Sigmoid colon (tissue), 7 donors: ENCODE data around the gene PLD1. TPM values are rescaled to one million over a fixed set of nuclear protein-coding genes. Genes with fewer than 3 reads are reported as not detected.
A peak's percentile ranks its signal among the peaks of the same experiment; 100 is the strongest.

Experiments
- DNase-seq: peaks from one replicate; pipeline ENCODE4 v3.0.0-alpha.2; 2019
- H3K27ac ChIP-seq, 4 donors: fragments of 200-600 bp; sonication (generic); one replicate each; pipeline ENCODE4 v1.5.1; 2016 to 2019; ENCODE audit warnings: mild to moderate bottlenecking in 1 of 4
- H3K27me3 ChIP-seq, 3 donors: fragments of 200-600 bp; sonication (generic); one replicate each; pipeline ENCODE4 v1.5.1; 2019; ENCODE audit warnings: mild to moderate bottlenecking in 1 of 3
- H3K36me3 ChIP-seq, 4 donors: fragments of 200-600 bp; sonication (generic); one replicate each; pipeline ENCODE4 v1.5.1; 2016 to 2019
- H3K4me1 ChIP-seq, 4 donors: fragments of 200-600 bp; sonication (generic); one replicate each; pipeline ENCODE4 v1.5.1; 2017 to 2019
- H3K4me3 ChIP-seq, 4 donors: fragments of 200-600 bp; sonication (generic); one replicate each; pipeline ENCODE4 v1.5.1; 2017 to 2019; ENCODE audit warnings: mild to moderate bottlenecking in 2 of 4, moderate library complexity in 1 of 4
- H3K9me3 ChIP-seq, 4 donors: fragments of 200-600 bp in 3 of 4; sonication (generic) in 3 of 4; one replicate each; pipeline versions ENCODE4 v1.5.1 to v1.6.1; 2013 to 2019
- EP300 ChIP-seq, 4 donors: sonication (generic); formaldehyde crosslinking; IDR thresholded peaks; one replicate each; pipeline ENCODE4 v1.6.1; 2017; ENCODE audit warnings: antibody characterized with exemption in 4 of 4
- POLR2A ChIP-seq, 2 donors: fragments of 450-650 bp; IDR thresholded peaks; one replicate each; pipeline ENCODE4 v1.6.1; 2016; ENCODE audit warnings: antibody characterized with exemption in 2 of 2, mild to moderate bottlenecking in 2 of 2, moderate library complexity in 2 of 2
- POLR2AphosphoS5 ChIP-seq, 4 donors: sonication (generic); formaldehyde crosslinking; IDR thresholded peaks; one replicate each; pipeline ENCODE4 v1.6.1; 2017; ENCODE audit warnings: antibody characterized with exemption in 4 of 4
- WGBS, 2 donors: extraction: QIAGEN DNeasy Blood & Tissue Kit; methylation state at CpG; one replicate each; pipeline ENCODE4 v1.1.7; 2013; 5-methylcytosine and 5-hydroxymethylcytosine counted together
- intact Hi-C: fragments of 100-400 bp; cut with DNase I; formaldehyde crosslinking; loops from one replicate; pipeline ENCODE4 v1.15.1; 2023
- polyA plus RNA-seq, 3 donors: library from polyadenylated mRNA; stranded (reverse); fragments of 200-250 nt; gene quantifications; one replicate each; pipeline ENCODE4 v1.2.3, GENCODE V29; 2013
- total RNA-seq, 4 donors: library from RNA; depleted of rRNA; stranded (reverse); fragments of >200 nt; gene quantifications; one replicate each; pipeline ENCODE4 v1.1.0, GENCODE V29; 2016
- TF ChIP-seq, protein P1 (sequence below), 4 experiments: fragments of 450-650 bp in 3 of 4; fragments of 200-600 bp in 1 of 4; IDR thresholded peaks; one replicate each; pipeline ENCODE4 v1.5.1; 2016 to 2019; ENCODE audit warnings: antibody characterized with exemption in 4 of 4, mild to moderate bottlenecking in 3 of 4, moderate library complexity in 2 of 4
- donor health status: healthy with polysubstance abuse.
- donor health status: Bipolar disorder and iron deficiency.
- donor health status: healthy.

PLD1 gene
- total and polyA plus RNA-seq, 7 donors = 8.6 to 24.3 (median 12.2) TPM

- Histone ChIP-seq H3K9me3 (no peaks in the 10 kb centered on the region), H3K36me3 (no peaks in the 10 kb centered on the region), H3K4me1 (peaks cover 0 to 35% (median 24%) of the 10 kb centered on the region in 4 donors), H3K27ac (peak overlapping the region; percentile 61 to 69 (median 66)), H3K27me3 (no peaks in the 10 kb centered on the region), H3K4me3 (peak overlapping the region in 1 of 4 donors; percentile 25)
- intact Hi-C loops = loop anchor here (10.0 kb wide), 1 partner anchor 497 kb away; no protein-coding TSS in a partner anchor
- TF ChIP-seq POLR2AphosphoS5 (IDR thresholded peaks at IDR 0.05) = no peak
- TF ChIP-seq, protein P1, sequence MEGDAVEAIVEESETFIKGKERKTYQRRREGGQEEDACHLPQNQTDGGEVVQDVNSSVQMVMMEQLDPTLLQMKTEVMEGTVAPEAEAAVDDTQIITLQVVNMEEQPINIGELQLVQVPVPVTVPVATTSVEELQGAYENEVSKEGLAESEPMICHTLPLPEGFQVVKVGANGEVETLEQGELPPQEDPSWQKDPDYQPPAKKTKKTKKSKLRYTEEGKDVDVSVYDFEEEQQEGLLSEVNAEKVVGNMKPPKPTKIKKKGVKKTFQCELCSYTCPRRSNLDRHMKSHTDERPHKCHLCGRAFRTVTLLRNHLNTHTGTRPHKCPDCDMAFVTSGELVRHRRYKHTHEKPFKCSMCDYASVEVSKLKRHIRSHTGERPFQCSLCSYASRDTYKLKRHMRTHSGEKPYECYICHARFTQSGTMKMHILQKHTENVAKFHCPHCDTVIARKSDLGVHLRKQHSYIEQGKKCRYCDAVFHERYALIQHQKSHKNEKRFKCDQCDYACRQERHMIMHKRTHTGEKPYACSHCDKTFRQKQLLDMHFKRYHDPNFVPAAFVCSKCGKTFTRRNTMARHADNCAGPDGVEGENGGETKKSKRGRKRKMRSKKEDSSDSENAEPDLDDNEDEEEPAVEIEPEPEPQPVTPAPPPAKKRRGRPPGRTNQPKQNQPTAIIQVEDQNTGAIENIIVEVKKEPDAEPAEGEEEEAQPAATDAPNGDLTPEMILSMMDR (IDR thresholded peaks at IDR 0.05) = no peak
- no peak for TF ChIP-seq EP300 (IDR thresholded peaks at IDR 0.05)
- no peak for DNase-seq
Observed at GRCh38 chr3:171837698-171838097, 27.4 kb upstream of the PLD1 start.

DNA sequence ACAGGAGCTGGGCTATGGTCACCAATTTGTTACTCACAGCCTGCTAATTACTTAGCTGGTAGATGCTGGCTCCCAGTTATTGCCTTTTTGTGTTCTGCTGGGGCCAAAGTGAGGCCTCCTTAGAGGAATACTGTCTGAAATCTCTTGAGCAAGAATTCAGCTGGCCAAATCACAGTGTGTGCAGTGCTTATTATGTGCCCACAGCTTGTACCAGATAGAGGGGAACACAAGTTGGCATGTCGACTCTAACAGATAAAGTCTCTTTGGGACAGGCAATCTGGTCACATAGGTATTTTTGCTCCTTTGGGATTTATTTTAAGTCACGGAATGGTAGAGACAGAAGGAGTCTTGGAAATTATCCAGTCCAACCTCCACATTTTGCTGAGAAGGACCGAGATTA is 26.6 kb upstream of the PLD1 start:
- H3K27me3 ChIP-seq = no peaks in the 10 kb centered on the region
- no peak for DNase-seq
- WGBS, 2 donors = 93 to 97% methylated on average over 3 of the region's 3 CpGs
- H3K36me3 ChIP-seq = no peaks in the 10 kb centered on the region
- H3K4me1 ChIP-seq = peaks cover 0 to 34% (median 20%) of the 10 kb centered on the region in 4 donors
- H3K4me3 ChIP-seq = no peak overlapping the region
- intact Hi-C loops = loop anchor here (10.0 kb wide), 1 partner anchor 498 kb away; no protein-coding TSS in a partner anchor
- no peak overlapping the region for H3K27ac ChIP-seq
- no peaks in the 10 kb centered on the region for H3K9me3 ChIP-seq
- TF ChIP-seq, protein P1 (IDR thresholded peaks at IDR 0.05) = no peak
- no peak for TF ChIP-seq POLR2A (IDR thresholded peaks at IDR 0.05)
- no peak for TF ChIP-seq POLR2AphosphoS5 (IDR thresholded peaks at IDR 0.05)
- no peak for TF ChIP-seq EP300 (IDR thresholded peaks at IDR 0.05)

DNA sequence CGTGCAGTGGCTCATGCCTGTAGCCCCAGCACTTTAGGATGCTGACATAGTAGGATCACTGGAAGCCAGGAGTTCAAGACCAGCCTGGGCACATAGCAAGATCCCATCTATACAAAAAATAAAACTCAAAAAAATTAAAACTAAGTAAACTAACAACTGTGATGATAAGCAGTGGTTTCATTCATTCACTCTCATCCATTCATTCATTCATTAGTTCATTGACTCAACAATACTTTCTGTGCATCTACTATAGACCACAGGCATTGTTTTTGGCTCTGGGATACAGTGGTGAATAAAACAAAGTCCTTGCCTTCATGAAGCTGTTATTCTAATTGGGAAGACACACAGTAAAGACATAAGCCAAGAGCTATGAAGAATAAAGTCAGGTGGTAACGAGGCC is 25.3 kb upstream of the PLD1 start:
- Histone ChIP-seq H3K9me3 (no peaks in the 10 kb centered on the region), H3K4me3 (no peak overlapping the region), H3K36me3 (no peaks in the 10 kb centered on the region), H3K27me3 (no peaks in the 10 kb centered on the region), H3K27ac (no peak overlapping the region), H3K4me1 (peaks cover 0 to 26% (median 15%) of the 10 kb centered on the region in 4 donors)
- 87 to 89% methylated on average over 2 of the region's 2 CpGs for WGBS, 2 donors
- TF ChIP-seq, protein P1 (IDR thresholded peaks at IDR 0.05) = no peak
- no peak for TF ChIP-seq POLR2A (IDR thresholded peaks at IDR 0.05)
- no peak for TF ChIP-seq POLR2AphosphoS5 (IDR thresholded peaks at IDR 0.05)
- no peak for TF ChIP-seq EP300 (IDR thresholded peaks at IDR 0.05)
- no peak for DNase-seq
- intact Hi-C loops = loop anchor here (10.0 kb wide), 1 partner anchor 499 kb away; no protein-coding TSS in a partner anchor

- WGBS, 2 donors = 85 to 92% methylated on average over 5 of the region's 5 CpGs
Observed at GRCh38 chr3:171835116-171835515, 24.8 kb upstream of the PLD1 start.

GRCh38 chr3:171834461-171834801 is 24.1 kb upstream of the PLD1 start:
- DNase-seq = no peak
- H3K27me3 ChIP-seq = no peaks in the 10 kb centered on the region
- TF ChIP-seq, protein P1 (IDR thresholded peaks at IDR 0.05) = no peak
- no peak for TF ChIP-seq EP300 (IDR thresholded peaks at IDR 0.05)
- no peak for TF ChIP-seq POLR2AphosphoS5 (IDR thresholded peaks at IDR 0.05)
- no peak for TF ChIP-seq POLR2A (IDR thresholded peaks at IDR 0.05)
- peak overlapping the region in 2 of 4 donors; percentile 38 to 54 for H3K27ac ChIP-seq
- H3K36me3 ChIP-seq = no peaks in the 10 kb centered on the region
- 85 to 91% methylated on average over 5 of the region's 5 CpGs for WGBS, 2 donors
- H3K4me1 ChIP-seq = peaks cover 0 to 30% (median 22%) of the 10 kb centered on the region in 4 donors
- H3K4me3 ChIP-seq = no peak overlapping the region
- H3K9me3 ChIP-seq = no peaks in the 10 kb centered on the region
- intact Hi-C loops = loop anchor here (5.0 to 10.0 kb wide), 3 partner anchors 132 to 500 kb away; no protein-coding TSS in a partner anchor

More at GRCh38 chr3:171835116-171835515, 24.8 kb upstream of the PLD1 start:
- no peak for DNase-seq
- intact Hi-C loops = loop anchor here (10.0 kb wide), 1 partner anchor 500 kb away; no protein-coding TSS in a partner anchor
- no peaks in the 10 kb centered on the region for H3K9me3 ChIP-seq
- H3K4me1 ChIP-seq = peaks cover 0 to 26% (median 18%) of the 10 kb centered on the region in 4 donors
- H3K27ac ChIP-seq = no peak overlapping the region
- no peaks in the 10 kb centered on the region for H3K27me3 ChIP-seq
- H3K4me3 ChIP-seq = no peak overlapping the region
- H3K36me3 ChIP-seq = no peaks in the 10 kb centered on the region
- no peak for TF ChIP-seq EP300 (IDR thresholded peaks at IDR 0.05)
- no peak for TF ChIP-seq POLR2AphosphoS5 (IDR thresholded peaks at IDR 0.05)
- TF ChIP-seq POLR2A (IDR thresholded peaks at IDR 0.05) = no peak
